Measurements from ENCODE around the gene ZDHHC21. TPM values are rescaled to one million over a fixed set of nuclear protein-coding genes. Genes with fewer than 3 reads are reported as not detected.

Gene ZDHHC21, protein sequence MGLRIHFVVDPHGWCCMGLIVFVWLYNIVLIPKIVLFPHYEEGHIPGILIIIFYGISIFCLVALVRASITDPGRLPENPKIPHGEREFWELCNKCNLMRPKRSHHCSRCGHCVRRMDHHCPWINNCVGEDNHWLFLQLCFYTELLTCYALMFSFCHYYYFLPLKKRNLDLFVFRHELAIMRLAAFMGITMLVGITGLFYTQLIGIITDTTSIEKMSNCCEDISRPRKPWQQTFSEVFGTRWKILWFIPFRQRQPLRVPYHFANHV
- total RNA-seq = 8.4 and 9.0 TPM in 2 replicates

DNA sequence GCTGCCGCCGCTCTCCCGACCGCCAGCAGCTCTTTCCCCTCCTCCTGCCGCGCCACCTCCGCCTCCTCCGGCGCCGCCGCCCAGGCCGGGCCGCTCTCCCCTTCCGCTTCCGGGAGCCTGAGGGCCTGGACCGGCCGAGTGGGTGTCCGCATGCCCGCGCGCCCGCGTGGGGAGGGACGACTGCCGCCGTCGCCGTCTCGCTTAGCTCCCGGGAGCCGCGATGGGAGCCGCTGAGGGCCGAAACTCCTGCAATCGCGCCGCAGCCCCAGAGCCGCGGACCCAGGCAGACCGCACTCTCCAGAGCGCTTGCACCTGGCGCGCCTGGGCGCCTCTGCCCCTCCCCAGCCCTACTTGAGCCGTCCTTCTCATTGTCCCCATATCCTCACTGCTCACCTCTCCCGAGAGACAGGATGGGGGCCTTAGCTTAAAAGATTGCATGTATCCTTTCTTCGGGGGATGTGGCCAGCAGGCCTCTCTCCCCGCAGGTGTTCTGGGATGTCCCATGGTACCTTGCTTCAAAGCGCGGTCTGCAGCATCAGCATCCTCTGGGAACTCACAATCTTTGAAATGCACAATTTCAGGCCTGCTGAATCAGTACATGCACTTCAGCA, at the start of gene ZDHHC21:
Gene ZDHHC21 (minus strand): TSS at position 182 of the 611 bp plus-strand sequence. CDS start 19,092 bp downstream, outside the sequence.

DNA sequence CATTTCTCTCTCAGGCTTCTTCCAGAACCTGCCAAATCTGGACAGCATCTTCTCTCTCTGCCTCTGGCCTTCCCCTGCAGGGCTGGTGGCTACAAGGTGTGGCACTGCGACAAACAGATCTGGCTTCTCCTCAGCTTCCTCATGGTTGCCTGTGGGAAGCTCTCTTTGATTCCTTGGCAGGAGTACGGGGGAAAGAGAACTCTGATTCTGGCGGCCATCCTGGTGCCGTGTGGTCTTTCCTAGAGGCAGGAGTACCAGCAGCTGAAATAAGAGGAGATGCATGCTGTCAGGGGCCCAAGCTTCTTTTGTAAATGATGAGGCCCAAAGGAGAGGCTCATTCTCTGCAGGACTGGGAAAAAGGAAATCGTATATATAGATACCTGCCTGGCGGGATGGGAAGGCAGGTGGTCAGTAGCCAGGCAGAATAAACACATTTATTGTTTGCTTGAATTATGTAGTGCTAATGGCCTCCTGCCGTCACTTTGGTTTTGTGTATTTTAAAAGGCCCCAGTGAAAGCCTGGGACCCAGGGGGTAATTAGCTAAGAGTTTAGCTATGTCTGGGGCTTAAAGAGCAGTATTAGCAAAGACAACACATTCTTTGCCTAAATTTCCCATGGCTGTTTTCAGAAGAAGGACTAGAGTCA, 29.3 kb upstream of the ZDHHC21 start, which contains the start of gene CER1:
Gene CER1 (minus strand): TSS at position 343 of the 645 bp plus-strand sequence. CDS start 61 bp downstream, at position 282.

Other genes with a start within 250 kb of the ZDHHC21 start
- not detected in 2 replicates for gene CER1, start 29.3 kb upstream of the ZDHHC21 start, total RNA-seq
- not detected in 2 replicates for gene FREM1, start 217.0 kb upstream of the ZDHHC21 start, total RNA-seq